ENCODE results near the gene NFIX. TPM values are rescaled to one million over a fixed set of nuclear protein-coding genes. Genes with fewer than 3 reads are reported as not detected.
A peak's percentile ranks its signal among the peaks of the same experiment; 100 is the strongest.

The NFIX gene
- total and polyA plus RNA-seq, 9 of the 15 experiments (the other 6 are each of a cell fraction or from before 2014, with no cell fraction given) = 0.28 to 26.8 (median 5.4) TPM

DNA sequence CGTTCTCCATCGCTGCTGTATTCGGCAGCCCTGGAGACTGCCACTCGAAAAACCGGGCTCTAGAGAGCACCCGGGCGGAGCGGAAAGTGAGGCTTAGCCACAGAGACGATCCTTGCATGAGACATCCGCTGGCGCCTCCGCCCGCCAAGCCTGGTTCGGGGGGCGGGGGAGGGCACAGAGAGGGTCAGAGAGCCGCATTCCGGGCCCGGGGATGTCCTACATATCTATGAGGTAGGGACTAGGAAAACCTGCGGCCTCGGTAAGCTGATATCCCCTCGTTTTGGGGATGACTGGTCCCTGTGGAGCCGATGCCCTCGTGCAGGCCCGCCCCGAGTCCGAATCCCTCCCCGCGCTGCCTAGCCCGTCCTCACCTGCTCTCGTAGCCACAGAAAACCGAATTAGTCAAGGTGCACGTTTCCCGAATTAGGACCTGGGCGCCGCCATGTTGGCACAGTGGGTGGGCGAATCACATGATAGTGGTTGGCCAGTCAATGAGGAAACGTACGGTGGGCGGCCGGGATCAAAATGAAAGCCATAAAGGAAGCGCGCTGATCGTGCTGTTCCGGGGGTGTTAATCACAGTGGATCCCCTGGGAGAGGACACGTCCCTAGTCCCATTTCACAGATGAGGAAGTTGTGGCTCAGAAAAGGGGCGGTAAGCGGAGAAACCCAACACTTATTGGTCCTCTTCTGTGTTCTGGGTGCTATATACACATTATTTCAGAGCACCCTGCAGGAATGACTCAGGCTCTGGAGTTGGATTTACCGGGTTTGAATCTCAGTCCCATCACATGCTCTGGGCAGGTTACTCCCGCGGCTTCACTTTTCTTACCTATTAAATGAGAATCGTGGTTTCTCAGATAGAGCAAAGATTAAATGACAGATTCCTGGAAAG, 121.3 kb downstream of the NFIX start, which contains the start of gene TRMT1 (continued):
- TF ChIP-seq, protein P1, sequence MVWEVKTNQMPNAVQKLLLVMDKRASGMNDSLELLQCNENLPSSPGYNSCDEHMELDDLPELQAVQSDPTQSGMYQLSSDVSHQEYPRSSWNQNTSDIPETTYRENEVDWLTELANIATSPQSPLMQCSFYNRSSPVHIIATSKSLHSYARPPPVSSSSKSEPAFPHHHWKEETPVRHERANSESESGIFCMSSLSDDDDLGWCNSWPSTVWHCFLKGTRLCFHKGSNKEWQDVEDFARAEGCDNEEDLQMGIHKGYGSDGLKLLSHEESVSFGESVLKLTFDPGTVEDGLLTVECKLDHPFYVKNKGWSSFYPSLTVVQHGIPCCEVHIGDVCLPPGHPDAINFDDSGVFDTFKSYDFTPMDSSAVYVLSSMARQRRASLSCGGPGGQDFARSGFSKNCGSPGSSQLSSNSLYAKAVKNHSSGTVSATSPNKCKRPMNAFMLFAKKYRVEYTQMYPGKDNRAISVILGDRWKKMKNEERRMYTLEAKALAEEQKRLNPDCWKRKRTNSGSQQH (CRISPR knock-in tag; IDR thresholded peaks at IDR 0.05) = 0 out of 2 replicates have a peak, but pooled peaks have one; percentile 41
- peak; percentile 93 for TF ChIP-seq NEUROD1 (IDR thresholded peaks at IDR 0.05; ENCODE audit: borderline replicate concordance, low read depth, low read length, partially characterized antibody)
- TF ChIP-seq KDM1A (IDR thresholded peaks at IDR 0.05) = peak; percentile 93 to 98
- TF ChIP-seq RBM17 (IDR thresholded peaks at IDR 0.05; ENCODE audit: borderline replicate concordance, low read depth, low read length) = no peak
- TF ChIP-seq DIDO1 (tag; IDR thresholded peaks at IDR 0.05; ENCODE audit: low read depth) = peak; percentile 88
- TF ChIP-seq ZFPM2 (CRISPR knock-in tag; IDR thresholded peaks at IDR 0.05) = no peak
- TF ChIP-seq ATF1 (CRISPR knock-in tag; IDR thresholded peaks at IDR 0.05) = no peak
- peak; percentile 64 for TF ChIP-seq ATF1 (tag; IDR thresholded peaks at IDR 0.05)
- TF ChIP-seq HDAC2 (IDR thresholded peaks at IDR 0.05) = peak; percentile 100
- no peak for TF ChIP-seq GTF2B (IDR thresholded peaks at IDR 0.05; ENCODE audit: extremely low read depth, insufficient read length)
- peak; percentile 64 for TF ChIP-seq BHLHE40 (IDR thresholded peaks at IDR 0.05; ENCODE audit: low read length)
- TF ChIP-seq HOXB6 (CRISPR knock-in tag; IDR thresholded peaks at IDR 0.05; ENCODE audit: borderline replicate concordance) = no peak
- TF ChIP-seq FOXP1 (CRISPR knock-in tag; IDR thresholded peaks at IDR 0.05) = peak; percentile 66; the same call in 1 of the 2 replicates
- TF ChIP-seq ID3 (CRISPR knock-in tag; IDR thresholded peaks at IDR 0.05) = no peak
- peak; percentile 23; the same call in 1 of the 2 replicates for TF ChIP-seq ID3 (tag; IDR thresholded peaks at IDR 0.05)
- TF ChIP-seq, protein P2, sequence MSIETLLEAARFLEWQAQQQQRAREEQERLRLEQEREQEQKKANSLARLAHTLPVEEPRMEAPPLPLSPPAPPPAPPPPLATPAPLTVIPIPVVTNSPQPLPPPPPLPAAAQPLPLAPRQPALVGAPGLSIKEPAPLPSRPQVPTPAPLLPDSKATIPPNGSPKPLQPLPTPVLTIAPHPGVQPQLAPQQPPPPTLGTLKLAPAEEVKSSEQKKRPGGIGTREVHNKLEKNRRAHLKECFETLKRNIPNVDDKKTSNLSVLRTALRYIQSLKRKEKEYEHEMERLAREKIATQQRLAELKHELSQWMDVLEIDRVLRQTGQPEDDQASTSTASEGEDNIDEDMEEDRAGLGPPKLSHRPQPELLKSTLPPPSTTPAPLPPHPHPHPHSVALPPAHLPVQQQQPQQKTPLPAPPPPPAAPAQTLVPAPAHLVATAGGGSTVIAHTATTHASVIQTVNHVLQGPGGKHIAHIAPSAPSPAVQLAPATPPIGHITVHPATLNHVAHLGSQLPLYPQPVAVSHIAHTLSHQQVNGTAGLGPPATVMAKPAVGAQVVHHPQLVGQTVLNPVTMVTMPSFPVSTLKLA (conservative IDR thresholded peaks at IDR 0.05) = peak; percentile 88 to 97
- TF ChIP-seq GABPB1 (CRISPR knock-in tag; IDR thresholded peaks at IDR 0.05) = peak; percentile 83
- TF ChIP-seq SMARCA4 (IDR thresholded peaks at IDR 0.05) = peak; percentile 34; the same call in 1 of the 2 replicates
- TF ChIP-seq, protein P3, sequence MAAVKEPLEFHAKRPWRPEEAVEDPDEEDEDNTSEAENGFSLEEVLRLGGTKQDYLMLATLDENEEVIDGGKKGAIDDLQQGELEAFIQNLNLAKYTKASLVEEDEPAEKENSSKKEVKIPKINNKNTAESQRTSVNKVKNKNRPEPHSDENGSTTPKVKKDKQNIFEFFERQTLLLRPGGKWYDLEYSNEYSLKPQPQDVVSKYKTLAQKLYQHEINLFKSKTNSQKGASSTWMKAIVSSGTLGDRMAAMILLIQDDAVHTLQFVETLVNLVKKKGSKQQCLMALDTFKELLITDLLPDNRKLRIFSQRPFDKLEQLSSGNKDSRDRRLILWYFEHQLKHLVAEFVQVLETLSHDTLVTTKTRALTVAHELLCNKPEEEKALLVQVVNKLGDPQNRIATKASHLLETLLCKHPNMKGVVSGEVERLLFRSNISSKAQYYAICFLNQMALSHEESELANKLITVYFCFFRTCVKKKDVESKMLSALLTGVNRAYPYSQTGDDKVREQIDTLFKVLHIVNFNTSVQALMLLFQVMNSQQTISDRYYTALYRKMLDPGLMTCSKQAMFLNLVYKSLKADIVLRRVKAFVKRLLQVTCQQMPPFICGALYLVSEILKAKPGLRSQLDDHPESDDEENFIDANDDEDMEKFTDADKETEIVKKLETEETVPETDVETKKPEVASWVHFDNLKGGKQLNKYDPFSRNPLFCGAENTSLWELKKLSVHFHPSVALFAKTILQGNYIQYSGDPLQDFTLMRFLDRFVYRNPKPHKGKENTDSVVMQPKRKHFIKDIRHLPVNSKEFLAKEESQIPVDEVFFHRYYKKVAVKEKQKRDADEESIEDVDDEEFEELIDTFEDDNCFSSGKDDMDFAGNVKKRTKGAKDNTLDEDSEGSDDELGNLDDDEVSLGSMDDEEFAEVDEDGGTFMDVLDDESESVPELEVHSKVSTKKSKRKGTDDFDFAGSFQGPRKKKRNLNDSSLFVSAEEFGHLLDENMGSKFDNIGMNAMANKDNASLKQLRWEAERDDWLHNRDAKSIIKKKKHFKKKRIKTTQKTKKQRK (IDR thresholded peaks at IDR 0.05; ENCODE audit: borderline replicate concordance, low read depth, low read length) = no peak
- peak; percentile 36; the same call in 1 of the 2 replicates for TF ChIP-seq MYNN (IDR thresholded peaks at IDR 0.05)
- no peak for TF ChIP-seq MYNN (CRISPR knock-in tag; IDR thresholded peaks at IDR 0.05)
